Measurements from ENCODE around the gene PKN2. TPM values are rescaled to one million over a fixed set of nuclear protein-coding genes. Genes with fewer than 3 reads are reported as not detected.

The PKN2 gene
- total and polyA plus RNA-seq, 2 donors from 2014 or later = 7.3 to 49.3 TPM

- no peaks in the 10 kb centered on the region for H3K27me3 ChIP-seq (ENCODE audit: control insufficient read depth, insufficient read depth, low read length)
- no peak for TF ChIP-seq CTCF (IDR thresholded peaks at IDR 0.05; ENCODE audit: borderline replicate concordance, extremely low read depth, insufficient read depth)
- H3K27ac ChIP-seq (ENCODE audit: low read depth in 2 of 2, low read length in 2 of 2) = no peak overlapping the region
- intact Hi-C loops (cut with DNase I) = no loop called here
- DNase-seq = no peak
- no peak overlapping the region for H3K9ac ChIP-seq (ENCODE audit: low read length in 3 of 3)
- H3K4me1 ChIP-seq (ENCODE audit: control insufficient read depth in 2 of 3, insufficient read depth in 2 of 3, low read depth in 1 of 3, low read length in 3 of 3) = peaks cover 0 to 10% (median 0%) of the 10 kb centered on the region in 3 donors
- FAIRE-seq = no peak
- no peaks in the 10 kb centered on the region for H3K36me3 ChIP-seq (ENCODE audit: control insufficient read depth in 2 of 3, insufficient read depth in 3 of 3, low read length in 3 of 3)
- no peak overlapping the region for H3K4me3 ChIP-seq (ENCODE audit: low read length in 3 of 3)
- H3K9me3 ChIP-seq (ENCODE audit: control insufficient read depth in 2 of 3, insufficient read depth in 1 of 3, low read length in 3 of 3) = no peaks in the 10 kb centered on the region
Observed at GRCh38 chr1:88658419-88658818, 25.7 kb upstream of the PKN2 start.

- H3K27me3 ChIP-seq (ENCODE audit: control insufficient read depth, insufficient read depth, low read length) = no peaks in the 10 kb centered on the region
- no peaks in the 10 kb centered on the region for H3K36me3 ChIP-seq (ENCODE audit: control insufficient read depth in 2 of 3, insufficient read depth in 3 of 3, low read length in 3 of 3)
- intact Hi-C loops (cut with DNase I) = no loop called here
- H3K4me3 ChIP-seq (ENCODE audit: low read length in 3 of 3) = no peak overlapping the region
- no peak overlapping the region for H3K9ac ChIP-seq (ENCODE audit: low read length in 3 of 3)
- H3K27ac ChIP-seq (ENCODE audit: low read depth in 2 of 2, low read length in 2 of 2) = no peak overlapping the region
- peaks cover 0 to 10% (median 0%) of the 10 kb centered on the region in 3 donors for H3K4me1 ChIP-seq (ENCODE audit: control insufficient read depth in 2 of 3, insufficient read depth in 2 of 3, low read depth in 1 of 3, low read length in 3 of 3)
- no peaks in the 10 kb centered on the region for H3K9me3 ChIP-seq (ENCODE audit: control insufficient read depth in 2 of 3, insufficient read depth in 1 of 3, low read length in 3 of 3)
- TF ChIP-seq CTCF (IDR thresholded peaks at IDR 0.05; ENCODE audit: borderline replicate concordance, extremely low read depth, insufficient read depth) = no peak
- FAIRE-seq (no peak), DNase-seq (no peak)
Observed at GRCh38 chr1:88659552-88659951, 24.5 kb upstream of the PKN2 start.

GRCh38 chr1:88661188-88661587 lies 22.9 kb upstream of the PKN2 start:
- no peak for TF ChIP-seq CTCF (IDR thresholded peaks at IDR 0.05; ENCODE audit: borderline replicate concordance, extremely low read depth, insufficient read depth)
- peak overlapping the region in 1 of 3 donors; percentile 7 for H3K4me3 ChIP-seq (ENCODE audit: low read length in 3 of 3)

More at GRCh38 chr1:88661188-88661587, 22.9 kb upstream of the PKN2 start:
- H3K27ac ChIP-seq (ENCODE audit: low read depth in 2 of 2, low read length in 2 of 2) = no peak overlapping the region
- H3K9me3 ChIP-seq (ENCODE audit: control insufficient read depth in 2 of 3, insufficient read depth in 1 of 3, low read length in 3 of 3) = no peaks in the 10 kb centered on the region
- no peaks in the 10 kb centered on the region for H3K36me3 ChIP-seq (ENCODE audit: control insufficient read depth in 2 of 3, insufficient read depth in 3 of 3, low read length in 3 of 3)
- no peak for DNase-seq
- H3K9ac ChIP-seq (ENCODE audit: low read length in 3 of 3) = no peak overlapping the region
- no peak for FAIRE-seq
- peaks cover 0 to 10% (median 0%) of the 10 kb centered on the region in 3 donors for H3K4me1 ChIP-seq (ENCODE audit: control insufficient read depth in 2 of 3, insufficient read depth in 2 of 3, low read depth in 1 of 3, low read length in 3 of 3)
- intact Hi-C loops (cut with DNase I) = no loop called here
- no peaks in the 10 kb centered on the region for H3K27me3 ChIP-seq (ENCODE audit: control insufficient read depth, insufficient read depth, low read length)

Data from kidney (tissue), 14 donors.